ENCODE data around the gene LRRTM2. TPM values are rescaled to one million over a fixed set of nuclear protein-coding genes. Genes with fewer than 3 reads are reported as not detected.

LRRTM2 gene
- total RNA-seq, 1 donor from 2014 or later = not detected

- no peak for DNase-seq (ENCODE audit: low spot score)
- H3F3A ChIP-seq (ENCODE audit: low read depth) = peaks cover 5% of the 10 kb centered on the region
- Mint-ChIP-seq H3K27me3 (ENCODE audit: insufficient read depth, low read depth) (peaks cover 2% of the 10 kb centered on the region), H3K36me3 (peaks cover 36% of the 10 kb centered on the region), H3K4me3 (no peak overlapping the region), H3K9me3 (no peaks in the 10 kb centered on the region), H3K27ac (no peak overlapping the region), H3K4me1 (no peaks in the 10 kb centered on the region)
- no peak overlapping the region for H2AFZ ChIP-seq (replicated peaks)
- H3K9me3 ChIP-seq (ENCODE audit: low read depth) = no peaks in the 10 kb centered on the region
- no peak overlapping the region for H3K4me2 ChIP-seq
- H3K27me3 ChIP-seq = no peaks in the 10 kb centered on the region
- no peaks in the 10 kb centered on the region for H3K79me2 ChIP-seq (ENCODE audit: low read depth)
- no peaks in the 10 kb centered on the region for H3K36me3 ChIP-seq
- peaks cover 5% of the 10 kb centered on the region for H4K20me1 ChIP-seq (ENCODE audit: low read depth)
- no peak overlapping the region for H3K27ac ChIP-seq
- no peak overlapping the region for H3K4me3 ChIP-seq
- TF ChIP-seq EZH2phosphoT487 (IDR thresholded peaks at IDR 0.05) = no peak
- no peak for TF ChIP-seq EZH2 (IDR thresholded peaks at IDR 0.05)
- no peak for TF ChIP-seq CTCF (IDR thresholded peaks at IDR 0.05)
- peaks cover 5% of the 10 kb centered on the region for H3K4me1 ChIP-seq
- H3K9ac ChIP-seq = no peak overlapping the region
Measured at GRCh38 chr5:138910546-138911185, 35.5 kb upstream of the LRRTM2 start.

- no peaks in the 10 kb centered on the region for H3K9me3 ChIP-seq (ENCODE audit: low read depth)
- H3K27me3 Mint-ChIP-seq (ENCODE audit: insufficient read depth, low read depth) = peaks cover 2% of the 10 kb centered on the region
- H4K20me1 ChIP-seq (ENCODE audit: low read depth) = peaks cover 5% of the 10 kb centered on the region
- no peak overlapping the region for H3K9ac ChIP-seq
- H3K79me2 ChIP-seq (ENCODE audit: low read depth) = no peaks in the 10 kb centered on the region
- no peak overlapping the region for H3K4me3 ChIP-seq
- H3K9me3 Mint-ChIP-seq = no peaks in the 10 kb centered on the region
- H3K36me3 ChIP-seq = no peaks in the 10 kb centered on the region
- peaks cover 34% of the 10 kb centered on the region for H3K36me3 Mint-ChIP-seq
- H3K27me3 ChIP-seq = no peaks in the 10 kb centered on the region
- TF ChIP-seq EZH2 (IDR thresholded peaks at IDR 0.05) = no peak
- no peak for TF ChIP-seq EZH2phosphoT487 (IDR thresholded peaks at IDR 0.05)
- no peak for TF ChIP-seq CTCF (IDR thresholded peaks at IDR 0.05)
- peaks cover 5% of the 10 kb centered on the region for H3F3A ChIP-seq (ENCODE audit: low read depth)
- peaks cover 5% of the 10 kb centered on the region for H3K4me1 ChIP-seq
- H2AFZ ChIP-seq (replicated peaks) = no peak overlapping the region
- no peak overlapping the region for H3K27ac ChIP-seq
- H3K4me3 Mint-ChIP-seq = no peak overlapping the region
- no peaks in the 10 kb centered on the region for H3K4me1 Mint-ChIP-seq
- no peak for DNase-seq (ENCODE audit: low spot score)
- H3K27ac Mint-ChIP-seq = no peak overlapping the region
- no peak overlapping the region for H3K4me2 ChIP-seq
Measured at GRCh38 chr5:138909734-138910133, 34.6 kb upstream of the LRRTM2 start.

GRCh38 chr5:138905541-138905940 lies 30.4 kb upstream of the LRRTM2 start:
- peaks cover 5% of the 10 kb centered on the region for H3K36me3 ChIP-seq
- TF ChIP-seq EZH2 (IDR thresholded peaks at IDR 0.05) (no peak), EZH2phosphoT487 (IDR thresholded peaks at IDR 0.05) (no peak), CTCF (IDR thresholded peaks at IDR 0.05) (no peak)
- H3K79me2 ChIP-seq (ENCODE audit: low read depth) = no peaks in the 10 kb centered on the region
- H4K20me1 ChIP-seq (ENCODE audit: low read depth) = no peaks in the 10 kb centered on the region
- peaks cover 20% of the 10 kb centered on the region for H3K4me1 Mint-ChIP-seq
- H3K9me3 Mint-ChIP-seq = no peaks in the 10 kb centered on the region
- no peak overlapping the region for H2AFZ ChIP-seq (replicated peaks)
- H3K4me3 ChIP-seq = no peak overlapping the region
- H3K27ac ChIP-seq = no peak overlapping the region
- no peak for DNase-seq (ENCODE audit: low spot score)
- no peak overlapping the region for H3K4me2 ChIP-seq
- no peaks in the 10 kb centered on the region for H3F3A ChIP-seq (ENCODE audit: low read depth)
- H3K27me3 Mint-ChIP-seq (ENCODE audit: insufficient read depth, low read depth) = peaks cover 3% of the 10 kb centered on the region
- H3K27me3 ChIP-seq = no peaks in the 10 kb centered on the region
- peak overlapping the region; percentile 21 for H3K27ac Mint-ChIP-seq
- no peak overlapping the region for H3K4me3 Mint-ChIP-seq
- H3K4me1 ChIP-seq = peaks cover 5% of the 10 kb centered on the region
- H3K36me3 Mint-ChIP-seq = peaks cover 51% of the 10 kb centered on the region
- H3K9me3 ChIP-seq (ENCODE audit: low read depth) = no peaks in the 10 kb centered on the region
- H3K9ac ChIP-seq = no peak overlapping the region

All from neural progenitor cell (in vitro differentiated cells).